ENCODE data around the gene ULK1.

ULK1 gene

GRCh38 chr12:131920157-131920508 is 25.7 kb downstream of the ULK1 start:
- DNase-seq (ENCODE audit: low spot score): no peak

DNA sequence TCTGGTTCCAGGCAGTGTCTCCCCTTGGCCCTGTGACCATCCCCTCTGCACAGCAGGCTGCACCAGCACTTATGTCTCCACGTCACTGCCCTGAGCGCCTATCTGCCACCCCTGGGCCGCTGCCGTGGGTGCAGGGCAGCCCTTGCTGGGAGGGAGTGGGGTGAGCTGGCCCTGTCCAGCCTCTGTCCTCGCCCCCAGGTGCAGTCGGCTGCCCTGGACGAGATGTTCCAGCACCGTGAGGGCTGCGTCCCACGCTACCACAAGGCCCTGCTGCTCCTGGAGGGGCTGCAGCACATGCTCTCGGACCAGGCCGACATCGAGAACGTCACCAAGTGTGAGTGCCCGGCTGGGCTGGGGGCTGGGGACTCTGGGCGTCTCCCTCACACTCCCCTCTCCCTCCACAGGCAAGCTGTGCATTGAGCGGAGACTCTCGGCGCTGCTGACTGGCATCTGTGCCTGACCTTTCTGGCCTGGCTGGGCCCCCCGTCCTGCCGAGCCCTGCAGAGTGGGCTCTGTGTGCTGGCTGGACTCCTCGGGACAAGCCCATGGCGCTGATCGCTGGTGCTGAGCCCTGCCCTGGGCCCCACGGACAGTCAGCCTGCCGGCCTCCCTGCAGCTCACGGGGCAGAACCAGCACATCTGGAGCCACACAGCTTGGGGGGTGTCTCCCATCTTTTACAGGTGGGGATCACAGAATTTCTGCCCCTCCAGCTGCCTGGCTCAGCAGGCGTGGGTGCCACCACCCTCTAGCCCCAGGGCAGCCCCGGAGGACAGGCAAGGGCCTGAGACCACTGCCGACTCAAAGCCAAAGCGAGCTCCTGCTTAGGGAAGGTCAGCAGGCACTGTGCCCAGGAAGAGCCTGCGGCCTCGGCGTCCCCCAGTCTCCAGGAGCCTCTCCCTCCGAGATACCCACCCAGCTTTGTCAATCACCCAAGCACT is 26.7 kb downstream of the ULK1 start:
- DNase-seq (ENCODE audit: low spot score): no peak

GRCh38 chr12:131921866-131922769 is 27.7 kb downstream of the ULK1 start:
- no peak for DNase-seq (ENCODE audit: low spot score)

- no peak for DNase-seq (ENCODE audit: low spot score)
These were observed 28.4 kb downstream of the ULK1 start for GRCh38 chr12:131922772-131923171.

DNA sequence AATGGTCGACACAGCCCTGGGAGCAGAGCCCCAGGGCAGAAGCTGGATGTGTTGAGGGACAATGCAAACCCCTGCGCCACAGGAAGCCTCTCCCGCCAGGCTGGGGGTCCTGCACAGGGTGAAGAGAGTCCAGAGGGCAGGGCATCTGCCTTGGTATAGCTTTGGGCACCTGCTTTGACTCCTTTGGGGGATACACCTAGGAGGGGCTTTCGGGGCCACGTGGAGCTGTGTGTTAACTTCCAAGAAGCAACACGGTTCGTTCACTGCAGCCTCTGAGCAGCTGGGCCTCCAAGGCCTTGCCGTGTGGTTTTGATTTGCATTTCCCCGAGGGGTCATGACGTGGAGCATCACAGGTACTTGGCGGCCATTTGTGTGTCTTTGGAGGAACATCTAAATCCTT is 28.8 kb downstream of the ULK1 start:
- DNase-seq (ENCODE audit: low spot score): no peak

- no peak for DNase-seq (ENCODE audit: low spot score)
These were observed 33.0 kb downstream of the ULK1 start for GRCh38 chr12:131927110-131928079.

GRCh38 chr12:131928080-131928710 is 33.8 kb downstream of the ULK1 start:
- DNase-seq (ENCODE audit: low spot score): no peak

DNA sequence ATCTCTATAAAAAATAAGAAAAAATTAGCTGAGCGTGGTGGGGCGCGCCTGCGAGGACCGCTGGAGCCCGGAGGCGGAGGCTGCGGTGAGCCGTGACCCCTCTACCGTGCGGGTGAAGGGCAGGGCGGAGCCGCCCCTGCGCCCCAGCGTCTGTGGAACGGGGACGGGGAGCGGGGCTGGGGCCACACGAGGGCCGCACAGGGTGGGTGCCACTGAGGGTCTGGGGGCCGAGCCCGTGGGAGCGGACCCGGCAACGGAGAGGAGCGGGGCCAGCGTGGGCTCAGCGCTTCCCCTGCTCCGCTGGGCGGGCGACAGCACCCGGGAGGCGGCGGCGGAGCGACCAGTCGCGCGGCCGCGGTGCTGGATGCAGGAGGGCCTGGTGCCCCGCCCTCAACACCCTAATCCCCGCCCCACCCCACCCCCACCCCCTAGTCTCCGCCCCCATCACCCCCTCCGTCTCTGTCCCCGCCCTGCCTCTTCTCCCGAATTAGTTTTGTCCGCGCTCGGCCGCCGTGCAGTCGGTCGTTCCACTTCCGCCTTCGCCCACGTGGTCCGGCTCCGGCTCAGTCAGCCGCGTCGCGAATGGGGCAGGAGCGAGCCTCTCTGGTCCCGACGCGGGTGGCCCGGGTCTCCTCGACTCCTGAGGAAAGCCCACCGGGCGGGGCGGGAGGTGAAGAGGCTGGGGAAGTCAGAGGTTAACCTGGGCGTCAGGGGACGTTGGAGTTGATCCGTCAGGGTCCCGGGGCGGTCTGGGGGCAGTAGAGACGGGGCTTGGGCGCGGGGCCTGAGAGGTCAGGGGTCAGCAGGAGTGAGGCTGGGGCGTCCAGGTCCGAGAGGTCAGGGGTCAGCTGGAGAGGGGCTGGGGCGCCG is 34.5 kb downstream of the ULK1 start, which contains the start of gene PUS1:
TSS of gene PUS1 (plus strand) at position 566 of the 870 bp plus-strand sequence. CDS start 447 bp downstream, outside the sequence.
- peak; percentile 93 for DNase-seq (ENCODE audit: low spot score)

DNA sequence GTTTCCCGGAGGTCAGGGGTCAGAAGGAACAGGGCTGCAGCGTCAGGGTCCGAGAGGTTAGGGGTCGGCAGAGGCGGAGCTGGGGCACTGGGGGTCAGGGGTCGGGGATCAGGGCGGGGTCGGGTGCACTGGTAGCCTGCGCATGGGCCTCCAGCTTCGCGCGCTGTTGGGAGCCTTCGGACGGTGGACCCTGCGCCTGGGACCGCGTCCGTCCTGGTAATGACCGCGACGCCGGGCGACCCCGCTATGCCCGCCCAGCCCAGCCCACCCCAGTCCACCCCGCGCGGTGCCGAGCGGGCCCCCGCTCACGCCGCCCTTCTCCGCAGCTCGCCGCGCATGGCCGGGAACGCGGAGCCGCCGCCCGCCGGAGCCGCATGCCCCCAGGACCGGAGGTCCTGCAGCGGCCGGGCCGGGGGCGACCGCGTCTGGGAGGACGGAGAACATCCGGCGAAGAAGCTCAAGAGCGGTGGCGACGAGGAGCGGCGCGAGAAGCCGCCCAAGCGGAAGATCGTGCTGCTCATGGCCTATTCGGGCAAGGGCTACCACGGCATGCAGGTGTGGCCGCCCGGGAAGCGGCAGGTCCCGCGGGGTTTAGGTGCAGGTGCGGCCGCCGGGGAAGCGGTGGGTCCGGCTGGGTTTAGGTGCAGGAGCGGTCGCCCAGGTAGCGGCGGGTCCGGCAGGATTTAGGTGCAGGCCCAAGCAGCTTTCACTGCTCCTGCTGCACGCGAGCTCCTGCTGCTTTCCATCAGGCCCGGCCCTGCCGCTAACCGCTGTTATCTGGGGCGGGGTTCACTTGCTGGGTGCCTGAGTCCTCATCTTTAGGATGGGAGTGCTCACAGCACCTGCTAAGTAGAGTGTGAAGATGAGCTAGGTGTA is 35.4 kb downstream of the ULK1 start:
- no peak for DNase-seq (ENCODE audit: low spot score)

GRCh38 chr12:131930510-131930909 is 36.1 kb downstream of the ULK1 start:
- DNase-seq (ENCODE audit: low spot score): no peak

DNA sequence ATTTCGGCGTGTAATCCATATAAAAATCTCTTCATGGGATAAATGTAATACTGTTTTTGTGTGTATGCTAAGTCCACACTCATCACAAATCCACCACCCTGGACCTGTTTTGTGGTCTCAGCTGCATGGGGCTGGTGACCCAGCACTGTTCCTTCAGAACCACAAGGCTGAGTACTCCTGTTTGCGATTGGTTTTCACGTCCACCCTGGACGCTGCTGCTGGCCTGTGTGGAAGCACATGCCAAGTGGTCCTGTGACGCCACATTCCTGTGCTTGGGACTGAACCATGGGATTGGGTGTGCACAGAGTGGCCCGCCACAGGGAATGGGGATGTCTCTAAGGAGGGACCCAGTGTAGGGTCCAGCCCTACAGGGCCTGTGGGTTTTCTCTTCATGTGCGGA is 39.0 kb downstream of the ULK1 start:
- no peak for DNase-seq (ENCODE audit: low spot score)

- no peak for DNase-seq (ENCODE audit: low spot score)
These were observed 40.1 kb downstream of the ULK1 start for GRCh38 chr12:131934535-131934934.

DNA sequence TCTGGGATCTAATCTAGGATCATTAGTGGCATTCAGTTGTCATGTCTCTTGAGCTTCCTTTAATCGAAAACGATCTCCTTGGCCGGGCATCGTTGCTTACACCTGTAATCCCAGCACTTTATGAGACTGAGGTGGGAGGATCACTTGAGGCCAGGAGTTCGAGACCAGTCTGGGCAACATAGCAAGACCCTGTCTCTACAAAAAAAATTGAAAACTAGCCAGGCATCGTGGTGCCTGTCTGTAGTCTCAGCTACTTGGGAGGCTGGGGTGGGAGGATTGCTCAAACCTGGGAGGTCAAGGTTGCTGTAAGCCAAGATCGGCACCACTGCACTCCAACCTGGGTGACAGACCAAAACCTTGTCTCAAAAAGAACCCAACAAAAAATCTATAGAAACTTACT is 43.7 kb downstream of the ULK1 start:
- no peak for DNase-seq (ENCODE audit: low spot score)

GRCh38 chr12:131939007-131939406 is 44.6 kb downstream of the ULK1 start:
- no peak for DNase-seq (ENCODE audit: low spot score)

DNA sequence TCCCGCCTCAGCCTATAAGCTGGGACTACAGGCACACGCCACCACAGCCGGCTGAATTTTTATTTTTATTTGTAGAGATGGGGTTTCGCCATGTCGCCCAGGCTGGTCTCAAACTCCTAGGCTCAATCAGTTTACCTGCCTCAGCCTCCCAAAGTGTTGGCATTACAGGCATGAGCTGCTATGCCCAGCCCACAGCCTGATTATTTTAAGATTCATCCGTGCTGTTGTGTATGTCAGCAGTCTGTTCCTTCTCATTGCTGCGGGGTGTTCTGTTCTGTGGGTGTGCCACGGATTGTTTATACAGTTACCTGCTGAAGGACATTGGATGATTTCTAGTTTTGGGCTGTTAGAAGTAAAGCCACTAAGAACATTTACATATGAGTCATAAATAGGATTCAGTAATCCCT is 45.7 kb downstream of the ULK1 start:
- no peak for DNase-seq (ENCODE audit: low spot score)

GRCh38 chr12:131941116-131941986 is 46.9 kb downstream of the ULK1 start:
- no peak for DNase-seq (ENCODE audit: low spot score)

GRCh38 chr12:131941987-131942341 is 47.5 kb downstream of the ULK1 start:
- DNase-seq (ENCODE audit: low spot score): no peak

GRCh38 chr12:131942671-131943070 is 48.2 kb downstream of the ULK1 start:
- no peak for DNase-seq (ENCODE audit: low spot score)
